NCI-H2081 treated with DMSO at 0.1 percent for 48 hours (cell line): ENCODE data around the gene EREG.

ENCODE experiments used
- DNase-seq: peaks from one replicate; lab custom pipeline; 2025; lab: John Stamatoyannopoulos, UW

The EREG gene

GRCh38 chr4:74344031-74344430, 20.9 kb upstream of the EREG start:
- DNase-seq = no peak

- DNase-seq = no peak
Observed at GRCh38 chr4:74353858-74354257, 11.1 kb upstream of the EREG start.

GRCh38 chr4:74357965-74358364, 7.0 kb upstream of the EREG start:
- DNase-seq = no peak

- no peak for DNase-seq
Observed at GRCh38 chr4:74361671-74362070, 3.3 kb upstream of the EREG start.

GRCh38 chr4:74362347-74362746, 2.6 kb upstream of the EREG start:
- DNase-seq = no peak

GRCh38 chr4:74364256-74364651, 691 bp upstream of the EREG start:
- no peak for DNase-seq

- DNase-seq = no peak
Observed at GRCh38 chr4:74365761-74366160, 816 bp downstream of the EREG start.

- DNase-seq = no peak
Observed at GRCh38 chr4:74366367-74366911, 1.5 kb downstream of the EREG start.

- no peak for DNase-seq
Observed at GRCh38 chr4:74367656-74368290, 2.8 kb downstream of the EREG start.

- no peak for DNase-seq
Observed at GRCh38 chr4:74368596-74368995, 3.7 kb downstream of the EREG start.

GRCh38 chr4:74369855-74370254, 4.9 kb downstream of the EREG start:
- no peak for DNase-seq

GRCh38 chr4:74370912-74371311, 6.0 kb downstream of the EREG start:
- no peak for DNase-seq

GRCh38 chr4:74374128-74374527, 9.2 kb downstream of the EREG start:
- no peak for DNase-seq

- no peak for DNase-seq
Observed at GRCh38 chr4:74374561-74375327, 9.8 kb downstream of the EREG start.

- DNase-seq = no peak
Observed at GRCh38 chr4:74375824-74376426, 11.0 kb downstream of the EREG start.

- DNase-seq = no peak
Observed at GRCh38 chr4:74376888-74377483, 12.0 kb downstream of the EREG start.

- no peak for DNase-seq
Observed at GRCh38 chr4:74377714-74378113, 12.8 kb downstream of the EREG start.

GRCh38 chr4:74378573-74378972, 13.6 kb downstream of the EREG start:
- DNase-seq = no peak

- no peak for DNase-seq
Observed at GRCh38 chr4:74379912-74380311, 15.0 kb downstream of the EREG start.

- no peak for DNase-seq
Observed at GRCh38 chr4:74385386-74385785, 20.4 kb downstream of the EREG start.

- no peak for DNase-seq
Observed at GRCh38 chr4:74386159-74386558, 21.2 kb downstream of the EREG start.

GRCh38 chr4:74387790-74388189, 22.8 kb downstream of the EREG start:
- no peak for DNase-seq

- no peak for DNase-seq
Observed at GRCh38 chr4:74389494-74389893, 24.5 kb downstream of the EREG start.
